ENCODE results near the gene LCP2. TPM values are rescaled to one million over a fixed set of nuclear protein-coding genes. Genes with fewer than 3 reads are reported as not detected.

LCP2 gene
- total and polyA plus RNA-seq, 2 experiments from 2014 or later, result 0.80 TPM; not detected in 1

- Histone ChIP-seq H3K4me3 (no peak overlapping the region), H3K4me1 (ENCODE audit: insufficient read depth) (no peaks in the 10 kb centered on the region), H3K36me3 (replicated peaks; ENCODE audit: insufficient read depth, low read depth) (no peaks in the 10 kb centered on the region), H3K79me2 (no peaks in the 10 kb centered on the region), H3K4me2 (no peak overlapping the region), H3K9me3 (ENCODE audit: low read depth) (no peaks in the 10 kb centered on the region), H3K9me2 (replicated peaks; ENCODE audit: insufficient read depth) (no peaks in the 10 kb centered on the region), H3K27me3 (peaks cover 12% of the 10 kb centered on the region), H3K27ac (no peak overlapping the region), H2AFZ (no peak overlapping the region), H4K20me1 (ENCODE audit: insufficient read depth, poor library complexity, severe bottlenecking) (no peaks in the 10 kb centered on the region)
- DNase-seq (ENCODE audit: low spot score), result no peak
- WGBS (ENCODE audit: low lambda C conversion rate, missing lambda C conversion rate), result 38% methylated on average over 2 of the region's 2 CpGs
- no peak for TF ChIP-seq CTCF (IDR thresholded peaks at IDR 0.05; ENCODE audit: poor library complexity)
- no peak for TF ChIP-seq EZH2 (IDR thresholded peaks at IDR 0.05; ENCODE audit: borderline replicate concordance)
- TF ChIP-seq EZH2phosphoT487 (IDR thresholded peaks at IDR 0.05; ENCODE audit: low read depth, severe bottlenecking, unreplicated experiment), result no peak
These were observed 95.5 kb downstream of the LCP2 start for GRCh38 chr5:170202117-170202516.

GRCh38 chr5:170201311-170201710 lies 96.3 kb downstream of the LCP2 start:
- TF ChIP-seq EZH2phosphoT487 (IDR thresholded peaks at IDR 0.05; ENCODE audit: low read depth, severe bottlenecking, unreplicated experiment) (no peak), EZH2 (IDR thresholded peaks at IDR 0.05; ENCODE audit: borderline replicate concordance) (no peak), CTCF (IDR thresholded peaks at IDR 0.05; ENCODE audit: poor library complexity) (no peak)
- DNase-seq (ENCODE audit: low spot score), result no peak
- H3K4me2 ChIP-seq, result no peak overlapping the region
- H3K9me3 ChIP-seq (ENCODE audit: low read depth), result no peaks in the 10 kb centered on the region
- 83% methylated on average over 2 of the region's 2 CpGs for WGBS (ENCODE audit: low lambda C conversion rate, missing lambda C conversion rate)
- no peaks in the 10 kb centered on the region for H3K4me1 ChIP-seq (ENCODE audit: insufficient read depth)
- no peaks in the 10 kb centered on the region for H3K36me3 ChIP-seq (replicated peaks; ENCODE audit: insufficient read depth, low read depth)
- no peaks in the 10 kb centered on the region for H3K79me2 ChIP-seq
- H3K9me2 ChIP-seq (replicated peaks; ENCODE audit: insufficient read depth), result no peaks in the 10 kb centered on the region
- no peak overlapping the region for H3K27ac ChIP-seq
- peaks cover 12% of the 10 kb centered on the region for H3K27me3 ChIP-seq
- H3K4me3 ChIP-seq, result no peak overlapping the region
- no peak overlapping the region for H2AFZ ChIP-seq
- no peaks in the 10 kb centered on the region for H4K20me1 ChIP-seq (ENCODE audit: insufficient read depth, poor library complexity, severe bottlenecking)

- 0% methylated on average over 1 of the region's 1 CpG for WGBS (ENCODE audit: low lambda C conversion rate, missing lambda C conversion rate)
- Histone ChIP-seq H3K79me2 (no peaks in the 10 kb centered on the region), H3K36me3 (replicated peaks; ENCODE audit: insufficient read depth, low read depth) (no peaks in the 10 kb centered on the region), H3K9me3 (ENCODE audit: low read depth) (no peaks in the 10 kb centered on the region), H3K4me2 (no peak overlapping the region), H3K4me3 (no peak overlapping the region), H3K9me2 (replicated peaks; ENCODE audit: insufficient read depth) (no peaks in the 10 kb centered on the region), H2AFZ (no peak overlapping the region), H4K20me1 (ENCODE audit: insufficient read depth, poor library complexity, severe bottlenecking) (no peaks in the 10 kb centered on the region), H3K27ac (no peak overlapping the region), H3K4me1 (ENCODE audit: insufficient read depth) (no peaks in the 10 kb centered on the region), H3K27me3 (peaks cover 12% of the 10 kb centered on the region)
- no peak for DNase-seq (ENCODE audit: low spot score)
- TF ChIP-seq EZH2phosphoT487 (IDR thresholded peaks at IDR 0.05; ENCODE audit: low read depth, severe bottlenecking, unreplicated experiment) (no peak), EZH2 (IDR thresholded peaks at IDR 0.05; ENCODE audit: borderline replicate concordance) (no peak), CTCF (IDR thresholded peaks at IDR 0.05; ENCODE audit: poor library complexity) (no peak)
These were observed 96.7 kb downstream of the LCP2 start for GRCh38 chr5:170200876-170201275.

Other genes with a start within 250 kb of the LCP2 start
- not detected in 2 replicates for gene FOXI1, start 191.9 kb downstream of the LCP2 start, total RNA-seq
- not detected in 2 replicates for gene FOXI1, start 191.9 kb downstream of the LCP2 start, polyA plus RNA-seq
- not detected in 2 replicates for gene C5orf58, start 64.8 kb downstream of the LCP2 start, total RNA-seq
- 0.58 TPM in 1 of 2 replicates, not detected in the other for gene C5orf58, start 64.8 kb downstream of the LCP2 start, polyA plus RNA-seq
- gene KCNMB1, start 91.6 kb upstream of the LCP2 start, total RNA-seq, result 0.07 and 0.36 TPM in 2 replicates
- 0.18 and 0.19 TPM in 2 replicates for gene KCNMB1, start 91.6 kb upstream of the LCP2 start, polyA plus RNA-seq
- gene KCNIP1, start 206.2 kb upstream of the LCP2 start, total RNA-seq, result 0.43 and 1.5 TPM in 2 replicates
- gene KCNIP1, start 206.2 kb upstream of the LCP2 start, polyA plus RNA-seq, result 0.80 and 0.88 TPM in 2 replicates

Data from hepatocyte (in vitro differentiated cells).